Mesangial cell (primary cell): Measurements from ENCODE around the gene HPS4. TPM values are rescaled to one million over a fixed set of nuclear protein-coding genes. Genes with fewer than 3 reads are reported as not detected.

ENCODE experiments used
- total RNA-seq: library from RNA; depleted of rRNA; stranded (reverse); fragments of >200 nt; gene quantifications from 2 replicates; pipeline ENCODE4 v1.2.3, GENCODE V29; 2015

Gene HPS4
- total RNA-seq: 28.4 and 28.7 TPM in 2 replicates

DNA sequence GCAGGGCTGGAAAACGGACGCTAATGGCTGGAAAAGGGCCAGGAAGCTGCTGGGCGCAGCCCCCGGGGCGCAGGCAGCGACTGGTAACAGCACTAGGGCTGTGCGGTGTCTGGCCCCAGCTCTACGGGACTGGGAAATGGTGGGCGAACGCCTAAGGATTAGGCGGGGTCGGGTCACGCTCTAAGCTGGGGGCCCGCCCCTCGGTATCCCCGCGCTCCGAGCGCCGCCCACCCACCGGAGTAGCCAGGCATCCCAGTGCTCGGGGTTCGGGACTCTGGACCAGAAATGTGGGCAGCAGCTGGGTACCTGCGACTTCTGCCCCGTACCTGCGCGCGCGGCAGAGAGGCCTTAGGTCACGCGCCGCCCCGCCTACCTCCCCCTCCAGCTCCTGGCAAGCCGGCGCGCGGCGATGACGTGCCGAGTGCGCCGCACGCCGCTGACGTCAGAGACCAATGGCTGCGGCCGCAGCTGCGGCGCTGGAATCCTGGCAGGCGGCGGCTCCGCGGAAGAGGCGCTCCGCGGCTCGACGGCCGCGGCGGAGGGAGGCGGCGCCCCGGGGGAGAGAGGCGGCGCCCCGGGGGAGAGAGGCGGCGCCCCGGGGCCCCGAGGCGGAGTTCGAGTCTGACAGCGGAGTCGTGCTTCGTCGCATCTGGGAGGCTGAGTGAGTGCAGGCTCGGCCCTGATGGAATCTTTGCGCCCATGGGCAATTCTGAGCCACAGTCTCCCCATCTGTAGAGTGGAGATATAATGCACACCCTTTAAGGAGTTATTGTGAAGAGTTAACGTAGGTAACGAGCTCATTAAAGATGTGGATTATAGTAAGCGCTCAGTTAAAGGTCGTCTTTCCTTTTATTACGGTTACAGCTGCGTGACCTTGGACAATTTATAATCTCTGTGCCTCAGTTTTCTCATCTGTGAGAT, at the start of gene HPS4, which contains the start of gene SRRD:
TSS of gene HPS4 (minus strand) at position 345 of the 921 bp plus-strand sequence. CDS start 2,021 bp downstream, outside the sequence.
TSS of gene SRRD (plus strand) at position 439 of the 921 bp plus-strand sequence. CDS start at position 453, 14 bp downstream.

DNA sequence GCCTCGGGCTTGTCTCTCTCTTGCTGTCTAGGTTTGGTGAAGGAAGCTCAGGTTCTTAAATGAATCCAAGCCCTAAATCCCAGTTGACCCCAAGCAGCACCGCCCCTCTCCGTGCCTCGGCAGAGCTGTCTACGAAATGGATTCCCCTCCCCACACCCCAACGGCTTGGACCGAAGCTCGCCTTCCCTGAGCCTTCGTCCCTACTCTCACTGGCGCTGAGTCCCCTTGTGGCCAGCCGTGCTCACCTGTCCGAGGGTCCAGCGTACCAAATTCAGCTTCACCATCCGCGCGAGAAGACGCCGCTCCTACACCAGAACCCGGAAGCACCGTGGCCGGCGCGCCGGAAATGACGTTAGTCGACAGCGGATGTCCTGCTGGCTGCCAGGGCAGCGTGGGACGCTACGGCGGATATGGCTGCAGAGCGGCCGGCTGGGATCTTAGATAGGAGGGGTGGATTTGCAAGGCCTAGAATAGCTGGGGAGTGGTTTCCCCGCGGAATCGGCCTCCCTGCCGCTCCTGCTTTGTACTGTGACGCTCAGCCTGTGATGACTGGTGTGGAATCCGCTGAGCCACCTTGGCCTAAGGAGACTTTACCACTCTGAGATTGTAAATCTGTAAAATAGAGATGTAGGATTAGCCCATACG, 28.7 kb upstream of the HPS4 start, which contains the start of gene TFIP11:
TSS of gene TFIP11 (minus strand) at position 325 of the 645 bp plus-strand sequence. CDS start 2,201 bp downstream, outside the sequence.

GRCh38 chr22:26428515-26429457, 54.8 kb downstream of the HPS4 start, which contains the start of gene ASPHD2:
ASPHD2 (plus strand) TSS chr22:26429260; CDS start chr22:26433616, 4,356 bp downstream.

Other genes starting within 250 kb of the HPS4 start
- 4.3 and 6.5 TPM in 2 replicates for gene ASPHD2, start 54.5 kb downstream of the HPS4 start, total RNA-seq
- gene SRRD, start 94 bp upstream of the HPS4 start, total RNA-seq: 11.0 and 20.2 TPM in 2 replicates
- gene TFIP11, start 28.7 kb upstream of the HPS4 start, total RNA-seq: 18.3 and 21.7 TPM in 2 replicates
- gene TPST2, start 106.3 kb upstream of the HPS4 start, total RNA-seq: 21.9 and 26.2 TPM in 2 replicates
- gene CRYBB1, start 134.2 kb upstream of the HPS4 start, total RNA-seq: not detected in 2 replicates
- gene CRYBA4, start 138.2 kb upstream of the HPS4 start, total RNA-seq: not detected in 2 replicates
- gene MIAT, start 173.8 kb upstream of the HPS4 start, total RNA-seq: under 0.01 and 2.3 TPM in 2 replicates